A673 (cell line): Measurements from ENCODE around the gene COLEC12.

Source experiments
- EZH2 ChIP-seq: fragments of 200-600 bp; sonication (generic); IDR thresholded peaks from 2 replicates; pipeline ENCODE4 v1.6.1; 2017; ENCODE audit warnings: borderline replicate concordance, low read depth, mild to moderate bottlenecking, mixed read lengths, antibody characterized with exemption, low read length; ENCODE audit not compliant: poor library complexity, severe bottlenecking
- TF ChIP-seq, protein P1 (sequence below): fragments of 300-800, 200-600 bp; sonication (generic); conservative IDR thresholded peaks from 2 replicates; pipeline ENCODE4 v1.5.1; 2017; ENCODE audit warnings: low read depth, mild to moderate bottlenecking, antibody characterized with exemption, low read length, moderate library complexity, mixed read lengths

DNA sequence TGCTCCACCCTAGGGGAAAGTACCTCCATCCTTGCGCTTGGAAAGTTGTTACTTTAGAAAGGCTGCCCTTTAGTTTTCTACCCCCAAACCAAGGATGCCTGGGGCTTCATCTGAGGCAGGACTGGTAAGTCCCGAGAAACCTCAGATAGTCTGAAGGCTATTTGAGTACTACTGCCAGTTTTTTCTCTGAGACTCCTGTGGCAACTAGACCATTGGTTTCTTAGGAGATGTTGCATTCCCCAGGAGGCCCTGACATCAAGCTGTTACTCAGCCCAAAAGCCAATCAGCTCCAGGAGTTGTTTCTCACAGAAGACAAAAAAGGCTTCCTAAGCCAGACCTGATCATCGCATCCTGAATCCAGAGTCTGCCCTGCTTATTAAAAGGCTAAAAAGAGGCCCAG lies 67.2 kb downstream of the COLEC12 start:
- TF ChIP-seq, protein P1, sequence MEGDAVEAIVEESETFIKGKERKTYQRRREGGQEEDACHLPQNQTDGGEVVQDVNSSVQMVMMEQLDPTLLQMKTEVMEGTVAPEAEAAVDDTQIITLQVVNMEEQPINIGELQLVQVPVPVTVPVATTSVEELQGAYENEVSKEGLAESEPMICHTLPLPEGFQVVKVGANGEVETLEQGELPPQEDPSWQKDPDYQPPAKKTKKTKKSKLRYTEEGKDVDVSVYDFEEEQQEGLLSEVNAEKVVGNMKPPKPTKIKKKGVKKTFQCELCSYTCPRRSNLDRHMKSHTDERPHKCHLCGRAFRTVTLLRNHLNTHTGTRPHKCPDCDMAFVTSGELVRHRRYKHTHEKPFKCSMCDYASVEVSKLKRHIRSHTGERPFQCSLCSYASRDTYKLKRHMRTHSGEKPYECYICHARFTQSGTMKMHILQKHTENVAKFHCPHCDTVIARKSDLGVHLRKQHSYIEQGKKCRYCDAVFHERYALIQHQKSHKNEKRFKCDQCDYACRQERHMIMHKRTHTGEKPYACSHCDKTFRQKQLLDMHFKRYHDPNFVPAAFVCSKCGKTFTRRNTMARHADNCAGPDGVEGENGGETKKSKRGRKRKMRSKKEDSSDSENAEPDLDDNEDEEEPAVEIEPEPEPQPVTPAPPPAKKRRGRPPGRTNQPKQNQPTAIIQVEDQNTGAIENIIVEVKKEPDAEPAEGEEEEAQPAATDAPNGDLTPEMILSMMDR = no peak
- no peak for TF ChIP-seq EZH2
